GM23248 (cell line): ENCODE data around the gene SUPT3H.
"Not testable (repeated sequence)": the region's sequence is repeated elsewhere in the genome, so short reads cannot be mapped to it uniquely, and the experiment has no call there.

ENCODE experiments used
- EZH2 ChIP-seq: fragments of 200-600 bp; sonication (generic); IDR thresholded peaks from 2 replicates; pipeline ENCODE4 v1.6.1; 2018; ENCODE audit warnings: antibody characterized with exemption, mild to moderate bottlenecking; ENCODE audit not compliant: insufficient read depth, poor library complexity, severe bottlenecking
- EZH2phosphoT487 ChIP-seq: fragments of 200-600 bp; sonication (generic); IDR thresholded peaks from 2 replicates; pipeline ENCODE4 v1.6.1; 2018; ENCODE audit warnings: antibody characterized with exemption, moderate library complexity, mild to moderate bottlenecking, low read depth; ENCODE audit not compliant: insufficient read depth

DNA sequence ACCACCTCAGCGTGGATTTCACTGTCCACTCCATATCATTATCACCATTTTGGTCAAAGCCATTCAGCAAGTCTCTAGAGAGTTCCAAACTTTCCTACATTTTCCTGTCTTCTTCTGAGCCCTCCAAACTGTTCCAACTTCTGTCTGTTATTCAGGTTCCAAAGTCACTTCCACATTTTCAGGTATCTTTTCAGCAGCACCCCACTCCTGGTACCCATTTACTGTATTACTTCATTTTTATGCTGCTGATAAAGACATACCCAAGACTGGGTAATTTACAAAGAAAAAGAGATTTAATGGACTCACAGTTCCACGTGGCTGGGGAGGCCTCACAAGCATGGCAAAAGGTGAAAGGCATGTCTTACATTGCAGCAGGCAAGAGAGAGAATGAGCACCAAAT lies 512.5 kb downstream of the SUPT3H start:
- not testable (repeated sequence) for TF ChIP-seq EZH2, EZH2phosphoT487
